ENCODE results near the gene SHF. TPM values are rescaled to one million over a fixed set of nuclear protein-coding genes. Genes with fewer than 3 reads are reported as not detected.

Gene SHF
- total RNA-seq, 6 experiments from 2014 or later: 2.1 to 3.1 (median 2.1) TPM

GRCh38 chr15:45122719-45123118, 65.0 kb downstream of the SHF start:
- DNase-seq: no peak
- Mint-ChIP-seq H3K27me3 (ENCODE audit: insufficient read depth) (peaks cover 17% of the 10 kb centered on the region), H3K9me3 (no peaks in the 10 kb centered on the region), H3K4me1 (ENCODE audit: low read depth) (peaks cover 24% of the 10 kb centered on the region), H3K4me3 (no peak overlapping the region), H3K27ac (no peak overlapping the region), H3K36me3 (ENCODE audit: low read depth) (no peaks in the 10 kb centered on the region)
- TF ChIP-seq CTCF (IDR thresholded peaks at IDR 0.05): no peak

- Mint-ChIP-seq H3K27ac (peak overlapping the region; percentile 79), H3K4me3 (peak overlapping the region; percentile 45), H3K9me3 (no peaks in the 10 kb centered on the region), H3K36me3 (ENCODE audit: low read depth) (no peaks in the 10 kb centered on the region), H3K4me1 (ENCODE audit: low read depth) (peaks cover 25% of the 10 kb centered on the region), H3K27me3 (ENCODE audit: insufficient read depth) (peaks cover 25% of the 10 kb centered on the region)
- TF ChIP-seq CTCF (IDR thresholded peaks at IDR 0.05): no peak
- peak; percentile 82 for DNase-seq
These were observed 65.9 kb downstream of the SHF start for GRCh38 chr15:45121706-45122417.

GRCh38 chr15:45121020-45121419, 66.7 kb downstream of the SHF start:
- TF ChIP-seq CTCF (IDR thresholded peaks at IDR 0.05): no peak
- Mint-ChIP-seq H3K36me3 (ENCODE audit: low read depth) (no peaks in the 10 kb centered on the region), H3K4me1 (ENCODE audit: low read depth) (peaks cover 25% of the 10 kb centered on the region), H3K4me3 (no peak overlapping the region), H3K27ac (no peak overlapping the region), H3K9me3 (no peaks in the 10 kb centered on the region), H3K27me3 (ENCODE audit: insufficient read depth) (peaks cover 27% of the 10 kb centered on the region)
- DNase-seq: no peak

- TF ChIP-seq CTCF (IDR thresholded peaks at IDR 0.05): no peak
- Mint-ChIP-seq H3K27ac (no peak overlapping the region), H3K4me3 (no peak overlapping the region), H3K9me3 (no peaks in the 10 kb centered on the region), H3K4me1 (ENCODE audit: low read depth) (peaks cover 25% of the 10 kb centered on the region), H3K27me3 (ENCODE audit: insufficient read depth) (peaks cover 30% of the 10 kb centered on the region), H3K36me3 (ENCODE audit: low read depth) (no peaks in the 10 kb centered on the region)
- DNase-seq: no peak
These were observed 67.4 kb downstream of the SHF start for GRCh38 chr15:45120081-45120972.

GRCh38 chr15:45118996-45119395, 68.8 kb downstream of the SHF start:
- DNase-seq: no peak

More at GRCh38 chr15:45118996-45119395, 68.8 kb downstream of the SHF start:
- Mint-ChIP-seq H3K9me3 (no peaks in the 10 kb centered on the region), H3K4me1 (ENCODE audit: low read depth) (peaks cover 25% of the 10 kb centered on the region), H3K27ac (no peak overlapping the region), H3K36me3 (ENCODE audit: low read depth) (no peaks in the 10 kb centered on the region), H3K27me3 (ENCODE audit: insufficient read depth) (peaks cover 38% of the 10 kb centered on the region), H3K4me3 (no peak overlapping the region)
- TF ChIP-seq CTCF (IDR thresholded peaks at IDR 0.05): no peak
